ENCODE data around the gene PDK3. TPM values are rescaled to one million over a fixed set of nuclear protein-coding genes. Genes with fewer than 3 reads are reported as not detected.

PDK3 gene
- total RNA-seq, 2 experiments from 2014 or later, result 39.8 to 41.3 TPM

DNA sequence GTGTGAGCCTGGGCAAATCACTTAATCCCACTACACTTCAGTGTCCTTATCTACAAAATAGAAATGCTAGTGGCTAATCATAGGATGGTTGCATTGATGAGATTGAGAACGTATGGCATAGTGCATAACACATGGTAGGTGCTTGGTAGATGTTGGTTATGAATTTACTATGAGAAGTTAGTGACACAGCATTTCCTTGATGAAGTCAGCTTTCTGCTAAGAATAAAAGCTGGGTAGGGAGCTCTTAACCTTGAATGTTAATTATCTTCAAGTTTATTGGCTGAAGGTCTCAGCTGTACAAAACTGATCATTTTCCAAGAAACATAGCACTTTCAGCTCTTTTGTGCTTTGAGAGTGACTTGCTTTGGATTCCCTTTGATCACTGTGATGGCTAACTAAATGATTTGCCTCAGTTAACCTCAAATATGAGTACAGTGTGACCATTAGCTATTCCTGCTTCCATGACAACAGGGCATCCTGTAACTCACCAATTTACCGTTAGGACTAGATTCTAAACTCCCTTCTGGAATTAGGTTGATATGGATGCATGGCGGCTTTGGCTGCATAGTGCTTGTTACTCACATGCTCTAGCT lies 17.8 kb downstream of the PDK3 start:
- ChIA-PET POLR2A (interaction anchor here (1.0 kb wide), 1 partner anchor 16 kb away, joined by 3 read pairs; no protein-coding TSS in a partner anchor), CTCF (interaction anchor here (0.9 to 1.7 kb wide), 2 partner anchors 15 to 223 kb away, joined by 3 to 7 read pairs; no protein-coding TSS in a partner anchor)
- Mint-ChIP-seq H3K27ac (peak overlapping the region; percentile 88), H3K27me3 (no peaks in the 10 kb centered on the region), H3K9me3 (peaks cover 10% of the 10 kb centered on the region), H3K36me3 (peaks cover 7% of the 10 kb centered on the region), H3K4me1 (ENCODE audit: low read depth) (peaks cover 52% of the 10 kb centered on the region), H3K4me3 (no peak overlapping the region)
- intact Hi-C loops (cut with micrococcal nuclease), result loop anchor here (1.0 kb wide), 1 partner anchor 23 kb away; no protein-coding TSS in a partner anchor
- DNase-seq, result no peak

DNA sequence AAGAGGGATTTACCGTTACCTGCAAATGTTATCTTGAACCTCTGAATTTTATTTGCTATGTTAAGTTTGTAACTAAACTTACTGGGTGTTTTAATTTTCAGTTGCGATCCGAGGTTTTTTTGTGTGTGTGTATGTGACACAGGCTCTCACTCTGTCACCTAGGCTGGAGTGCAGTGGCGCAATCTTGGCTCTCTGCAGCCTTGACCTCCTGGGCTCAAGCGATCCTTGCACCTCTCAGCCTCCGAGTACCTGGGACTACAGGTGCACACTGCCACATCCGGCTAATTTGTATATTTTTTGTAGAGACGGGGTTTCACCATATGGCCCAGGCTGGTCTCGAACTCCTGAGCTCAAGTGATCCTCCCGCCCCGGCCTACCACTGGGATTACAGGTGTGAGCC lies 18.5 kb downstream of the PDK3 start:
- peak overlapping the region; percentile 88 for H3K27ac Mint-ChIP-seq
- peaks cover 10% of the 10 kb centered on the region for H3K9me3 Mint-ChIP-seq
- ChIA-PET POLR2A (interaction anchor here (1.0 kb wide), 1 partner anchor 17 kb away, joined by 3 read pairs; no protein-coding TSS in a partner anchor), CTCF (interaction anchor here (1.7 kb wide), 1 partner anchor 14 kb away, joined by 7 read pairs; no protein-coding TSS in a partner anchor)
- no peak for DNase-seq
- H3K4me1 Mint-ChIP-seq (ENCODE audit: low read depth), result peaks cover 47% of the 10 kb centered on the region
- intact Hi-C loops (cut with micrococcal nuclease), result loop anchor here (1.0 kb wide), 1 partner anchor 23 kb away; no protein-coding TSS in a partner anchor
- H3K27me3 Mint-ChIP-seq, result no peaks in the 10 kb centered on the region
- no peak overlapping the region for H3K4me3 Mint-ChIP-seq
- peaks cover 7% of the 10 kb centered on the region for H3K36me3 Mint-ChIP-seq

DNA sequence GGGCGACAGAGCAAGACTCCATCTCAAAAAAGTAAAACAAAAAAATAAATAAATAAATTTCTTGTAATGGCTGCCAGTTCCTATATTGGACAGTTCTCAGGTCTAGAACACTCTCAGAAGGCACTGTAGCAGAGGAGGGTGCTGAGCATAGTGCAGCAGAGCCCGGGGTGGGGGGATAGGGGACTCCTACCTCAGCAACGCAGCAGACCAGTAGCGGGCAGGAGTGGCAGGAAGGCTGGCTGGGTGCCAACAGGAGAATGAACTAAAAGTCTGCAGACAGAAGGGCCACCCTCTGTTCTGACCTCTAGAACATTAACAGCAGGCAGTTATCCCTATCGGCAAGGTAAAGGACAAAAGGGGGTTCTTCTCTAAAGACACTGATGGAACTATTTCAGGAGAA lies 20.2 kb downstream of the PDK3 start:
- intact Hi-C loops (cut with micrococcal nuclease), result no loop called here
- peaks cover 10% of the 10 kb centered on the region for H3K9me3 Mint-ChIP-seq
- POLR2A ChIA-PET, result no interaction called here

DNA sequence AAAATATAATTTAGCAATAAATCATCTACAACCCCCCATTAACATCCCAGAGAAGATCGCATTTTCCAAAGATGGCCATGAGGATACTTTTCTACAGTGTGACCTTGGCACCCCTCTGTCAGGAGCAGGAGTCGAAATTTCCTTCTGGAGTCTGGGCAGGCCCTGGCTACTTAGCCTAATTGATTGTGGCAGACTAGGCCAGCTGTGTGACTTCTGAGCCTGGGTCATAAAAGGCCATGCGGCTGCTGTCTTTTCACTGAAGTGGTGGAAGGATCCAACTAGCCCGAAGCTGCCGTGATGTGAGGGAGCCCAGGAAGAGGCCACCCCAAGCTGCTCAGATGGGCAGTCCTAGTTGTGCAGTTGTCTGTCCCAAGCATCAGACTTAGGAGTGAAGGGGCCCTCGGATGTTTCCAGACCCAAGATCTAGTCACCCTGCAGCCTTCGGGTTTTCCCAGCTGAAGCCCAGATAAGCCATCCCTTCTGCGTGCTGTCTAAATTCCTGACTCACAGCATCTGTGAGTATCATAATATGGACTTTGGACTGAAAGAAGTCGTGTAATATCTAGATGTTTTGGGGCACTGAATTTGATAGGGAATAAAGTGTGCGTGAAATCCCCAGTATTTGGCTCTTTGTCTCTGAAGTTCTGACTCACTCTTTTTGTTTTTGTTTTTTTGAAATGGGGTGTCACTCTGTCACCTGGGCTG lies 21.0 kb downstream of the PDK3 start:
- Mint-ChIP-seq H3K27me3 (no peaks in the 10 kb centered on the region), H3K9me3 (peaks cover 8% of the 10 kb centered on the region), H3K4me1 (ENCODE audit: low read depth) (peaks cover 41% of the 10 kb centered on the region), H3K4me3 (no peak overlapping the region), H3K36me3 (peaks cover 7% of the 10 kb centered on the region), H3K27ac (no peak overlapping the region)
- intact Hi-C loops (cut with micrococcal nuclease), result no loop called here
- ChIA-PET CTCF (interaction anchor here (1.8 to 2.0 kb wide), 2 partner anchors 12 to 13 kb away, joined by 4 to 6 read pairs; no protein-coding TSS in a partner anchor), POLR2A (interaction anchor here (1.2 kb wide), 1 partner anchor 21 kb away, joined by 3 read pairs; the partner anchor contains the start of gene PDK3)
- DNase-seq, result no peak

More for the DNA sequence above, 20.2 kb downstream of the PDK3 start:
- DNase-seq, result no peak
- Mint-ChIP-seq H3K27ac (no peak overlapping the region), H3K4me3 (no peak overlapping the region), H3K36me3 (peaks cover 7% of the 10 kb centered on the region), H3K4me1 (ENCODE audit: low read depth) (peaks cover 42% of the 10 kb centered on the region), H3K27me3 (no peaks in the 10 kb centered on the region)
- CTCF ChIA-PET, result interaction anchor here (1.8 kb wide), 1 partner anchor 12 kb away, joined by 4 read pairs; no protein-coding TSS in a partner anchor

DNA sequence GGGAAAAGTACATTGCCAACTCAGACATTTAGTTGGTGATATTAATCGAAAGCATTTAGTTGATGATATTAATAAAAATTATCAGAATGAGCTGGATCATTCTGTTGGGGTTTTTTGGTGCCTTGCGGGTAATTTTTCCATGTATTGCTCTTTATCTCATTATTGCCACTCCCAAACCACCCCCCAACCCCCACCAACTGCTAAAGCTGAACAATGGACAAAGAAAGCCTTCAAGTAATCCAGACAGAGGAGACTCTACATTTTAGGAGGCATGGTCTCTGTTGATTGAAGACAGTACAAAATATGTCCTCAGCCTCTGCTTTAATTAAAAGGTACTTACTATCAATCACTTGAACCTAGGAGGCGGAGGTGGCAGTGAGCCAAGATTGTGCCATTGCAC lies 22.5 kb downstream of the PDK3 start:
- Mint-ChIP-seq H3K36me3 (no peaks in the 10 kb centered on the region), H3K4me3 (no peak overlapping the region), H3K27me3 (no peaks in the 10 kb centered on the region), H3K4me1 (ENCODE audit: low read depth) (peaks cover 31% of the 10 kb centered on the region), H3K9me3 (no peaks in the 10 kb centered on the region), H3K27ac (no peak overlapping the region)
- DNase-seq, result no peak
- ChIA-PET POLR2A (no interaction called here), CTCF (interaction anchor here (0.5 to 2.0 kb wide), 2 partner anchors 12 to 22 kb away, joined by 3 to 6 read pairs; partner anchors contain the start of gene PDK3)
- intact Hi-C loops (cut with micrococcal nuclease), result no loop called here

DNA sequence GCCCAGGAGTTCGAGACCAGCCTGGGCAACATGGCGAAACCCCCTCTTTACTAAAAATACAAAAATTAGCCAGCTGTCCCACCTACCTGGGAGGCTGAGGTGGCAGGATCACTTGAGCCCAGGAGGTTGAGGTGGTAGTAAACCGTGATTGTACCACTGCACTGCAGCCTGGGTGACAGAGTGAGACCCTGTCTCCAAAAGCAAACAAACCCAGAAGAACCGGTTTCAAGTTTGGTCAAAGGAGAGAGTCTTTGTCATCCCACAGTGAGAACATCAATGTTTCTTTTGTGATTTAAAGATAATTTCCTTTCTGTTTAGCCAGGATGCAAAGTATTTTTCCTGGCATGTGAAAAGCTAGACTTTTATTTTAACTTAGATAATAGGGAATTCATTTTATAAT lies 26.7 kb downstream of the PDK3 start:
- intact Hi-C loops (cut with micrococcal nuclease), result no loop called here
- peaks cover 36% of the 10 kb centered on the region for H3K4me1 Mint-ChIP-seq (ENCODE audit: low read depth)
- CTCF ChIA-PET, result interaction anchor here (1.1 kb wide), 1 partner anchor 120 kb away, joined by 3 read pairs; no protein-coding TSS in a partner anchor
- H3K27me3 Mint-ChIP-seq, result no peaks in the 10 kb centered on the region
- POLR2A ChIA-PET, result no interaction called here
- H3K27ac Mint-ChIP-seq, result no peak overlapping the region
- H3K36me3 Mint-ChIP-seq, result no peaks in the 10 kb centered on the region
- no peaks in the 10 kb centered on the region for H3K9me3 Mint-ChIP-seq
- no peak overlapping the region for H3K4me3 Mint-ChIP-seq
- DNase-seq, result no peak

DNA sequence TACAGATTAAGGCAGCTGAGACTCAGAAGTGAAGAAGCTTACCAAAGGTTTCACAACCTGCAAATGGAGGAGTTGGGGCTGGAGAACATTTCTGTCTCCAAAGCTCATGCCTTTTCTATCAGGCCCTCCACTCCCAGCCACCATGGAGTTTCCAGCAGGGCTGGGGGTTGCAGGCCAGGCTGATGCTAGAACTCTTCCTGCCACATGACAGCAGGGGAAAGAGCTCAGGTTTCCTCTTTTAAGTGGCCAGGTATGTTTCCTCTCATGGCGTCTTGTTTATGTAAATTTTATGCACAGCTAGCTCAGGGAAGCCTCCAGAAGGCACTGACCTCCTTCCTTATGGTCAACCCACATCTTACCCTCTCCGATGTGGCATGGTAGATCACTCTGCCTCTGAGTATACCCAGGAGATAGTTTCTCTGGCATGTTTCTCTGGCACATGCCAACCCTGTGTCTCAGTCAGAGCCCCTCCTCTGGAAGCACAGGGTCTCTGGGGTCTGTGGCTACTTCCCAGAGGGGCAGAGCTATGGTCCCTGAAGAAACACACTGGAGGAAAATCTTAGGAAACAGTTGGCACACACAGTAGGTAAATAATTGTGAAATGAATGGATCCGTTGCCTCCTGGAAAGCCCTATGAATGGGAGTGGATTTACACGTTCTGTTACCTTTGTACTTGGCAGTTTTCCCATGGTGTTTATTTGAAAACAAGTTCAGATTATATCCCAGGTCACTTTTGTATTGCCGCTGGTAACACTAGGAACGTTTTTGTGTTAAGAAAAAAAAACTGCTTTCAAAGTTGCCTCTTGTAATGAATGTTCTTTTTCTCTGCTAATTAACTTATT lies 28.9 kb downstream of the PDK3 start:
- ChIA-PET CTCF (interaction anchor here (1.0 kb wide), 1 partner anchor 98 kb away, joined by 3 read pairs; no protein-coding TSS in a partner anchor), POLR2A (no interaction called here)
- no peak overlapping the region for H3K4me3 Mint-ChIP-seq
- no peaks in the 10 kb centered on the region for H3K27me3 Mint-ChIP-seq
- H3K4me1 Mint-ChIP-seq (ENCODE audit: low read depth), result peaks cover 46% of the 10 kb centered on the region
- no peak for DNase-seq
- intact Hi-C loops (cut with micrococcal nuclease), result loop anchor here (2.0 kb wide), 1 partner anchor 13 kb away; no protein-coding TSS in a partner anchor
- no peaks in the 10 kb centered on the region for H3K9me3 Mint-ChIP-seq
- H3K36me3 Mint-ChIP-seq, result no peaks in the 10 kb centered on the region
- peak overlapping the region; percentile 66 for H3K27ac Mint-ChIP-seq

DNA sequence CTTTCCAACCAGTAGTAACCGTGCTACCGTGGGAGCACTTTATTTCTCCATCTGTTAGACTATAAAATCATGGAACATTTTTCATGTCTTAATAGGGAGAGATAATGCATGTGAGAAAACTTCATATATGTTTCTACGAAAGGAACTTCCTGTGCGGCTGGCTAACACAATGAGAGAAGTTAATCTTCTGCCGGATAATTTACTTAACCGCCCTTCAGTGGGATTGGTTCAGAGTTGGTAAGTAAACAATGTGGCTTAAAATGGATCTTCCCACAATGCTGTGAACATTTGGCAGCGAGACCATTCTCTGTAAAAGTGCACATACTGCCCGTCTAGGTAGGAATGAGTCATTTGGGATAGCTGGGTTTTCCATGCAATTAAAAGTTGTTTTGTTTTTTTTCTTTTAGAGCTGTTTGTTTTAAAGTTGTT lies 29.6 kb downstream of the PDK3 start:
- Mint-ChIP-seq H3K27me3 (no peaks in the 10 kb centered on the region), H3K9me3 (no peaks in the 10 kb centered on the region), H3K4me1 (ENCODE audit: low read depth) (peaks cover 46% of the 10 kb centered on the region), H3K27ac (no peak overlapping the region), H3K36me3 (peaks cover 4% of the 10 kb centered on the region), H3K4me3 (no peak overlapping the region)
- CTCF ChIA-PET, result interaction anchor here (0.6 kb wide), 1 partner anchor 31 kb away, joined by 4 read pairs; no protein-coding TSS in a partner anchor
- DNase-seq, result no peak
- POLR2A ChIA-PET, result no interaction called here
- intact Hi-C loops (cut with micrococcal nuclease), result loop anchor here (2.0 kb wide), 1 partner anchor 14 kb away; no protein-coding TSS in a partner anchor

DNA sequence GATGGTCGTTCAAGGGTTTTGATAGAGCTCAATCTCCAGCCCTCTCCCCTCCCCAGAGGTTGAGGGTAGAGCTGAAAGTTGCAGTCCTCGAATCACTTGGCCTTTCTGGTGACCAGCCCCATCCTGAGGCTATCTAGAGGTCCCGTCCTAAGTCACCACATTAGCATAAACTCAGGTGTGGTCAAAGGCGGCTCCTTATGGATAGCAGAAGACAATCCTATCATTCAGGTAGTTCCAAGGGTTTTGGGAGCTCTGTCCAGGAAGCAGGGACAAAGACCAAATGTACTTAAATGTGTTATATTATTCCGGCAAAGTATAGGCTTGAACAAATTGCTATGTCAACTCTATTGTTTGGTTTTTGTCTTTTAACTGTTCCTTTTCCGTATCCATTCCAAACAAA lies 30.6 kb downstream of the PDK3 start:
- POLR2A ChIA-PET, result no interaction called here
- H3K36me3 Mint-ChIP-seq, result peaks cover 9% of the 10 kb centered on the region
- intact Hi-C loops (cut with micrococcal nuclease), result loop anchor here (2.0 kb wide), 1 partner anchor 15 kb away; no protein-coding TSS in a partner anchor
- H3K27ac Mint-ChIP-seq, result no peak overlapping the region
- no peak for DNase-seq
- CTCF ChIA-PET, result no interaction called here
- H3K4me3 Mint-ChIP-seq, result no peak overlapping the region
- H3K4me1 Mint-ChIP-seq (ENCODE audit: low read depth), result peaks cover 40% of the 10 kb centered on the region
- H3K9me3 Mint-ChIP-seq, result no peaks in the 10 kb centered on the region
- no peaks in the 10 kb centered on the region for H3K27me3 Mint-ChIP-seq

DNA sequence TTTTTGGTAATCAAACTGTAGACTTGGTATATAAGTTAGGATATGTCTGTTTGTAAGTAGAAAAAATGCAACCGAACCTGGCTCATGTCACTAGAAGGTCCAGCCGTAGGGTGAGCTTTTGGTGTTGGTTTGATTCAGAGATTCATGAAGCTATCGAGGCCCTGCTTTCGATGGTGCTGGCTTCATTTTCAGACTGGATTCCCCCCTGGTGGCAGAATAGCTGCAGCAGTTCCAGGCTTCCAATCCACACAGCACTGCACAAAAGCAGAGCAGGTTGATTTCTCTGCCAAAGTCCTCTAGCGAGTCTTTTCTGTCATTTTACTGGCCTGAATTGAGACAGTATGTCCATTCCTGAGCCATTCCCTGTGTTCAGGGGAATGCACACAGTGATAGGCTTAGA lies 33.1 kb downstream of the PDK3 start:
- Mint-ChIP-seq H3K27ac (no peak overlapping the region), H3K36me3 (peaks cover 14% of the 10 kb centered on the region), H3K4me1 (ENCODE audit: low read depth) (peaks cover 32% of the 10 kb centered on the region), H3K9me3 (no peaks in the 10 kb centered on the region), H3K4me3 (no peak overlapping the region), H3K27me3 (no peaks in the 10 kb centered on the region)
- POLR2A ChIA-PET, result no interaction called here
- DNase-seq, result peak; percentile 38
- CTCF ChIA-PET, result interaction anchor here (0.6 to 4.6 kb wide), 20 partner anchors 7 to 268 kb away, joined by 3 to 168 read pairs (median 6); partner anchors contain the start of gene PDK3
- intact Hi-C loops (cut with micrococcal nuclease), result no loop called here

DNA sequence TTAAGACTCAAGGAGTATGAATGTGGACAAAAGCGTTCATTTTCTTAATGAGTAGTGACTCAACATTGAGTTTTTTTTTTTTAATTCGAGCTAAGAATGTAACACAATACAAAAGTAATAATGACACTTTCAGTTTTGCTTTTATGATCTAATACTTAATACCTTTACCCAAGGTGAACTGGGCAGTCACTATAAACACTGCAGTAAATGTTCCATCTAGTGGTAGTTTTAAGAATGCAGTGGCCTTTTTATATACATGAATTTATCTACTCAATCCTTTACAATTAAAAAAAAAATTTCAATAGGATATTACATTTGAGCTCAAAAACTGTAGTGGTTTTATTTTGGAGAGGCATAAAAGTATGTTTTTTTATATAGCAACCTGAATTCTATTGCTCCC lies 33.9 kb downstream of the PDK3 start:
- Mint-ChIP-seq H3K36me3 (peaks cover 14% of the 10 kb centered on the region), H3K27me3 (no peaks in the 10 kb centered on the region), H3K4me1 (ENCODE audit: low read depth) (peaks cover 24% of the 10 kb centered on the region), H3K9me3 (no peaks in the 10 kb centered on the region), H3K4me3 (no peak overlapping the region), H3K27ac (no peak overlapping the region)
- CTCF ChIA-PET, result interaction anchor here (0.7 to 4.6 kb wide), 19 partner anchors 9 to 409 kb away, joined by 3 to 168 read pairs (median 6); partner anchors contain the start of gene PDK3
- POLR2A ChIA-PET, result no interaction called here
- no peak for DNase-seq
- intact Hi-C loops (cut with micrococcal nuclease), result loop anchor here (1.0 kb wide), 2 partner anchors 34 to 104 kb away; partner anchors contain the start of gene PDK3

Data from activated CD4-positive, alpha-beta memory T cell treated with anti-CD3 and anti-CD28 coated beads for 36 hours (primary cell).